SW 1271 (cell line): ENCODE measurements around the gene TLE6.
"Not testable (repeated sequence)": the region's sequence is repeated elsewhere in the genome, so short reads cannot be mapped to it uniquely, and the experiment has no call there.

Experiments
- DNase-seq, 2 experiments: peaks; one replicate each; lab custom pipeline; 2025; lab: John Stamatoyannopoulos, UW

The TLE6 gene

DNA sequence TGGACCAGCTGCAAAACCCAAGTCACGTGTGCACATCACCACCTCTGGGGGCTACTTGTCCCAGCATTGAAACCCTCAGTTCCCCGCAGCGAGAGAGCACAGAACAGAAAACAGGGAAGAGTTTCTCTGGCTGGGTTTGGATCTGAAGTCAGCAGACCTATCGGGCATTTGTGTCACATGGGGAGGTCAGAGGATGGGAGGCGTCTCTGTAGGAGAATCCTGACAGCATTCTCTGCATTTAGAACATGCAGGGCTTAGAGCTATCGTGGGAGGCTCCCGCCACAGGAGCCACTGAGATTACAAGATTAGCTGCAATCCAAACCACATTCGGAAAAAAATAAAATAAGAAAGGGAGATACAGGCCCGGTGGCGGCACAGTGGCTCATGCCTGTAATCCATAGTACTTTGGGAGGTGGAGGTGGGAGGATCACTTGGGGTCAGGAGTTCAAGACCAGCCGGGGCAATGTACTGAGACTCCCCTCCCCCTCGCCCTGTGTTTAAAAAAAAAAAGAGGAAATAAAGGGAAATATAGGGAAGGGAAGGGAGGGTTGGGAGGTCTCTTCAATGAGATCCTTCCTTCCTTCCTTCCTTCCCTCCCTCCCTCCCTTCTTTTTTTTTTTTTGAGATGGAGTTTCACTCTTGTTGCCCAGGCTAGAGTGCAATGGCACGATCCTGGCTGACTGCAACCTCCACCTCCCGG, 2.9 kb upstream of the TLE6 start:
- DNase-seq, result no peak

DNA sequence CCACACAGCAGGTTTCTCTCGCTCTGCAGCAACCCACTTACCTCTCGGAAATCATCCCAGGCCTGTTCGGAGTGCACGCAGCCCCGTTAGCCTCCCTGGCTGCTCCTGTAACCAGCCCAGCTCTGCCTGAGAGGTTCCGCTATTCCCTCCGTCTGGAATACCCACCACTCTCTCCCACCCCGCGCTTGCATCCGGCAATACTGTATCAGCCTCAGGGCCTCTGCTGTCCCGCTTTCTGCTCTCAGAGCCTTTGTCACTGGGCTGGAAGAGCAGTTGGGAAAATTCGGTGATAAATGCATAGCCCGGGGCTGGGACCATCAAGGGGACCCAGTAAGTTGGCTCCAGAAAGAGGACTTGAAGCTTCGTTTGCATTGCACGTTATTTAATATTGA, 759 bp upstream of the TLE6 start:
- DNase-seq, result no peak

DNA sequence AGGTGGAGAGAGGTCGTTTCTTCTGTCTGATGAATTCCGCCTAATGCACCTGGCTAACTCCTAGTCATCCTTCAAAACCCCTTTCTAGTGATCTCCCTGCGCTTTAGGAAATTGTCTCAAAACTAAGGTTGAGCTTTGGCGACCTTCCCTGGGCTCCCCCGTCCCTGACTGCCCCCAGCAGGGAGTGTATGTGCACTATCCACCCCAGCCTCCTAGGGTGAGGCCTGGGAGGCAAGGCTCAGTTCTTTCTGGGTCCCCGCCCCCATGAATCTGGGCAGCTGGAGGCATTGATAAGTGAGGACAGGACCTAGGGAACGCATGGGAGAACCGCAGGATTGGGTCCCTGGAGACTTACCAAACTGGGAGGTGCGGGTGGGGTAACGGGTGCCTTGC, 378 bp downstream of the TLE6 start:
- DNase-seq, result no peak

DNA sequence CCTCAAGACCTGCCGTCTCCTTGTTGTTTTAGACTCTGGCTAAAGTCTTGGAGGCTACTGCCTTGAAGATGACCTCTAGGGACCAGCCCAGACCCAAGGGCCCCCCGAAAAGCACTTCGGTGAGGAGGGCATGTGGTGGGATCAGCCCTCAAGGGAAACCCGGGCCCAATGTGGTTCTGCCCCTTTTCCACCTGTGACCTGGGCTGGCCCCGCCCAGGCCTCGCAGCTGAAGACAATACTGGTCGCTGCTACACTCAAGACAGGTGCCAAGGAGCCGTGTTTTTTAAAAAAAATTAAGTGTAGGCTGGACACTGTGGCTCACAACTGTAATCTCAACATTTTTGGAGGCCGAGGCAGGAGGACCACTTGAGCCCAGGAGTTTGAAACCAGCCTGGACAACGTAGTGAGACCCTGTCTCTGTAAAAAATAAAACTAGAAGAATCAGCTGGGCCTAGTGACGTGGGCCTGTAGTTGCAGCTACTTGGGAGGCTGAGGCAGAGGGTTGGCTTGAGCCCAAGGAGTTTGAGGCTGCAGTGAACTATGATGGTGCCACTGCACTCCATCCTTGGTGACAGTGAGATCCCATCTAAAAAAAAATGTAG, 903 bp downstream of the TLE6 start:
- no peak for DNase-seq

DNA sequence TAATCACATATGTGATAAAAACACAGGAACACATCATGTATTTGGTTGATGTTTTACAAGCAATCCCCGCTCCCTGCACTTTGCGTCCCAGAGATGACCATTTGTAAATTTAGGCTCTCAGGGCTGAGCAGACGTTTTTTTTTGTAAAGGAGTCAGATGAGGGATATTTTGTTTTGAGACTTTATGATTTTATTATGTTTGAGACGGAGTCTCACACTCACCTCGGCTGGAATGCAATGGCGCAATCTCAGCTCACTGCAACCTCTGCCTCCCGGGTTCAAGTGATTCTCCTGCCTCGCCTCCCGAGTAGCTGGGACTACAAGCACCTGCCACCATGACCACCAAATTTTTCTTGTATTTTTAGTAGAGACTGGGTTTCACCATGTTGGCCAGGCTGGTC, 1.4 kb downstream of the TLE6 start:
- no peak for DNase-seq

DNA sequence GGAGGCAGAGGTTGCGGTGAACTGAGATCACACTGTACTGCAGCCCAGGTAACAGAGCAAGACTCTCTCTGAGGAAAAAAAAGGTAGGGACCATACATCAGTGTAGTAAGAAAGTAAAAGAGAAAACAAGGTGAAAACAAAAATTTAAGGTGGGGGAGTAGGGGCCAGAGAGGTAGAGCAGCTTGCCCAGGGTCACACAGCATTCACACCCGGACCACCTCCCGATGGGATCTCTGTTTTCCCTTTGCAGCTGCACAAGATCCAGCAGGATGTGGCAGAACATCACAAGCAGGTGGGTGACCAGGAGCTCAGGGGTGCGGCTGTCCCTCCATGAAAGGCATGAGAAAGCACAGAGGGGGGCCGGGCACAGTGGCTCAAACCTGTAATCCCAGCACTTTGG, 4.5 kb downstream of the TLE6 start:
- DNase-seq, result no peak

DNA sequence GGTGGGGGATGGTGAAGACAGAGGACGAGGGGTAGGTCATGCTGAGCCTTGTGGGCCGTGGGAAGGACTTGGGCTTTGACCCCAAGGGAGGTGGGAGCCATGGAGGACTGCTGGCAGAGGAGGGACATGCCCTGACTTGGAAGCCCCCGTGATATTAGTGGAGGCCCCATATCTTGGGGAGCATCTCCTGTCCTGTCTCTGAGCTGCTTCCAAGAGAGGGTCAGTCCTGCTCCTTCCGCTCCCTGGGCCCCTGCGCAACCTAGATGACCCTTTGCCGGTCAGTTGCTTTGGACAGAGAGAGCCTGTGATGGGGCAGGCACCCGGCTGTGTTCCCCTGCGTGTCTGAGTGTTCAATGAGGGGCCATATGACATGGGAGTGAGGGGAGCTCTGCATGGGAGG, 5.2 kb downstream of the TLE6 start:
- DNase-seq, result no peak

DNA sequence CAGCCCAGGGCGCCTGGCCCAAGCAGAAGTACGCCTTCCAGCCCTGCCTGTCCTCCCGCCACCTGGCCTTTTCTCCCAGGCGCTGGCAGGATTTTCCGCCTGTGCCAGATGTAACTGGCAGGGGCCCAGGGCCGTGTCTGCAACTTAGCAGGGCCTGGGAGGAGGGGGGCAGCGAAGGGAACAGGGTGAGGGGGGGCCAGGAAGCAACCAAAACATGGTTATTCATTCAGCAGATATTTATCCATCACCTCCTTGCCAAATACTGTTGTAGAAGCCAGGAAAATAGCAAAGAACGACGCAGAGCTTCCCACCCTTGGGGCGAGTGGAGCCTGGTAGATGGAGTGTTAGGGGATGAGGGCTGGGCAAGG, 5.6 kb downstream of the TLE6 start:
- no peak for DNase-seq

DNA sequence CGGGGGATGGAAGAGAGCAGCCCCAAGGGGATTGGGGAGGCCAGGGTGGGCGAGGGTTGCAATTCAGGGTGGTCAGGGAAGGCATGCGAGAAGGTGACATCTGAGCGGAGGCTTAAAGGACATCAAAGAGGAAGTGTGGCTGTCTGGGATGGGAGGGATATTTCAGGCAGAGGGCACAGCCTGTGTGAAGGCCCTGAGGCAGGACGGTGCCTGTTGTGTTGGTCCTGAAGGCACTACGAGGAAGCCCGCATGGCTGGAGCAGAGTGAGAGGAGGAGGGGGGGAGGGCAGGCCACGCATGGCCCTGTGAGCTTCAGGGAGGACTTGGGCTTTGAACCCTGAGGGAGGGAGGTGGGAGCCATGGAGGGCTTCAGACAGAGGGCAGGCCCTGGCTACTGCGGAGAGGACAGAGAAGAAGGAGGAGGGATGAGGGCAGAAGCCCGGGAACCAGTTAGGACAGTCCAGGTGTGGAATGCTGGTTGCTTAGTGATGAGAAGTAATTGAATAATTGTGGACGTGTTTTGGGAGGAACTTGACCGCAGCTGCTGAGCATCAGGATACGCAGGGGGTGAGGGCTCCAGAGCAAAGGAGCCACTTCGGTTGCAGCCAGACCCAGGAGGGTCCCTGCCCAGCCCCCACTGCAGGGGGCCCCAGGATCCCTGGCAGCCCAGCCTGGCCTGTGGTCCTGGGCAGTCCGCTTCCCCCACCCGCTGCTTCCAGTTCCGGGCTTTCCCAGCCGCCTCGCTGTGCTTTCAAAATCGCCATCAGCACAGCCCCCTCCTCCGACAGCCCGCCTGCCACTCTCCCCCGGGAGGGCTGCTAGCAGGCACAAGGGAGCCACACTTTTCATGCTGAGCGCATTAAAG, 6.2 kb downstream of the TLE6 start:
- DNase-seq, result no peak

DNA sequence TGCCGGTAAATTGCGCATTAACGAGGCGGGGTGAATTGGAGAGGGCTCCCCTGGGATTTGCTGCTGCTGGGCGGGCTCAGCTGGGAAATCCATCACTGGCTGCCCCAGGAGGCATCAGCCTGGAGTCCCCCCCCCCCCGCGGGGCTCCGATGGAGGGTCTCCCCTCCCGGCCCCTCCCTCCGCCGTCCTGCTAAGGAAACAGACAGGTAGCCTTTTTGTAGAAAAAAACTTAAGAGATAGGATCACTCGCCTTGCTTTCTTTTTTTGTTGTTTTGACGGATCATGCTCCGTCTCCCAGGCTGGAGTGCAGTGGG, 6.8 kb downstream of the TLE6 start:
- DNase-seq, result no peak

DNA sequence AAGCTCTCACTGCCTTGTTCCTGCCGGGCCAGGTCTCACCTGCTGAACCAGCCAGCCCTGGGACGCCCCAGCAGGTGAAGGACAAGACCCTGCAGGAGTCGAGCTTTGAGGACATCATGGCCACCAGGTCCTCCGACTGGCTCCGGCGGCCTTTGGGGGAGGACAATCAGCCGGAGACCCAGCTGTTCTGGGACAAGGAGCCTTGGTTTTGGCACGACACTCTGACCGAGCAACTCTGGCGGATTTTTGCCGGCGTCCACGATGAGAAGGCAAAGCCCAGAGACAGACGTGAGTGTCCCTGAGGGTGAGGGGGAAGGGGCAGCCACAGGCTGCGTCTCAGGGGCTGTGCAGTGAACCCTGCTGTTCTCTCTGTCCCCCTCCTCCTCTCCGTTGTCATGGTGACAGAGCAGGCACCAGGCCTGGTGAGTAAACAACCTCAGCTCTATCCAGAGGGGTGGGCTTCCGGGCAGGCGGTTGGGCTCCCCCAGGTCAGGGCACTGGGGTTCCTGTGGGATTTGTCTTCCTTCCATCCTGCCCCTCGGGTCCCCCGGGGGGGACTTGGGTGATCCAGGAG, 9.7 kb downstream of the TLE6 start:
- DNase-seq, result no peak

DNA sequence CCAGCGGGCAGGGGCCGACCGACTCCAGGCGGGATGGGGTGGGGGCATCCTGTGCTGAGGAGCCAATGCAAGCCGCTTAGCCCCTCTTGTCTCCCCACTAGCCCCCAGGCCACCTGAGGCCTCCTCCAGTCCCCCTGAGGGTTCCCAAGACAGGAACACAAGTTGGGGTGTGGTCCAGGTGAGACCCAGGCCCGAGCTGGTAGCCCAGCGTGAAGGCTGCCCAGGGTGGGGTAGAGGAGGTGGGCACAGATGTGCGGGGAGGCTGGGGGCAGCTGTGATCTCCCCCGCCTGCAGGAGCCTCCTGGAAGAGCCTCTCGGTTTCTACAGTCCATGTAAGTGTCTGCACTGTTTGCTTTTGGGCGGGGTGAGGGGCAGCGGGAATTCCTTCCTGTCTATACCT, 10.4 kb downstream of the TLE6 start:
- no peak for DNase-seq

DNA sequence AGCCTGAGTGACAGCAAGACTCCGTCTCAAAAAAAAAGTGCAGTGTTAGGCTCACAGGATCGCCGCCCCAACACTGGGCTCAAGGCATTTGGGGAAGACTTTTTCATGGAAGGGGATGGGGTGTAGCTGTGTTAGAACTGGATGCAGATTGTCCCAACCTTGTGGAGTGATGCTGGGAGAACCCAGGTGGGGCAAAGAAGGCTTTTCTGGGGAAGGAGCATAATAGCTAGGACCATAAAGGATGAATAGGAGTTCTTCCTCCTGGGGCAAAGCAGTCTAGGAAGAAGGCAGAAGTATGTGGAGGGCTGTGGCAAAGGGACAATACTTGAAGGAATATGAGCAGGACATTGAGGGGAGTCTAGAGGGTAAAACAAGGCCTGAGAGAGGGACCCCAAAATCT, 11.2 kb downstream of the TLE6 start:
- no peak for DNase-seq

DNA sequence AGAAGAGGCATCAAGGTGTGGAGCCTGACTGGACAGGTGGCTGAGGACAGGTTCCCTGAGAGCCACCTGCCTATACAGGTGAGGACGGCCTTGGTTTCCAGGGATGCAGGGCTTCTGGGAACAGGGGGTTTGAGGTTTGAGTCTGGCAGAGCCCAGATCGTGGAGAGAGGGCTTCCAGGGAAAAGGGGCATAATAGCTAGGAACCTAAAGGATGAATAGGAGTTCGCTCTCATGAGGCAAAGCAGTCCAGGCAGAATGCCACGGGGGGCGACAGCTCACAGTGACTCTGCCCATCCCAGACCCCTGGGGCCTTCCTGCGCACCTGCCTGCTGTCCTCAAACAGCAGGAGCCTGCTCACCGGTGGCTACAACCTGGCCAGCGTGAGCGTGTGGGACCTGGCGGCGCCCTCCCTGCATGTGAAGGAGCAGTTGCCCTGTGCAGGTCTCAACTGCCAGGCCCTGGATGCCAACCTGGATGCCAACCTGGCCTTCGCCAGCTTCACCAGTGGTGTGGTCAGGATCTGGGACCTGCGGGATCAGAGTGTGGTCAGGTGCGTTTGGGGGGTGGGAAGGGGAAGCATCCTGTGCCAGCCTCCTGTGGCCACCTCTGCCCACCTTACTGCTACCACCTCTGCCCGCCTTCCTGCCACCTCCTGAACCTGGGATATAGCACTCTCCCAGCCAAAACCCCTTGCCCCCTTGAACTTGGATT, 12.0 kb downstream of the TLE6 start:
- no peak for DNase-seq

DNA sequence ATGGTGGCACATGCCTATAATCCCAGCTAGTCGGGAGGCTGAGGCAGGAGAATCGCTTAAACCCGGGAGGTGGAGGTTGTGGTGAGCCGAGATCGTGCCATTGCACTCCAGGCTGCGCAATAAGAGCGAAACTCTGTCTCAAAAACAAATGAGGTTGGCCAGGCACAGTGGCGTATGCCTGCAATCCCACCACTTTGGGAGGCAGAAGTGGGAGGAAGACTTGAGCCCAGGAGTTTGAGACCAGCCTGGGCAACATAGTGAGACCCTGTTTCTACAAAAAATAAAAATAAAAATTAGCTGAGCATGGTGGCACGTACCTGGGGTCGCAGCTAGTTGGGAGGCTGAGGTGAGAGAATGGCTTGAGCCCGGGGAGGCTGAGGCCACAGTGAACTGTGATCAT, 15.0 kb downstream of the TLE6 start:
- DNase-seq, result not testable (repeated sequence)

DNA sequence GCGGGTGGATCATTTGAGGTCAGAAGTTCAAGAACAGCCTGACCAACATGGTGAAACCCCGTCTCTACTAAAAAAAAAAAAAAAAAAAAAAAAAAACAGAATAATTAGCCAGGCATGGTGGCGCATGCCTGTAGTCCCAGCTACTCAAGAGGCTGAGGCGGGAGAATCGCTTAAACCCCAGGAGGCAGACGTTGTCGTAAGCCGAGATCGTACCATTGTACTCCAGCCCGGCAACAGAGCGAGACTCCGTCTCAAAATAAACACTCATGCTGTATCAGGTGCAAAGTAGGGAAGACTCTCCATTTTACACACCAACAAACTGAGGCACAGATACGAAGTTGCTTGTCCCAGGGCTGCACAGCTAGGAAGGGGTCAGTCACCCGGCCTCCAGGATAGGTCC, 15.6 kb downstream of the TLE6 start:
- DNase-seq, result no peak

DNA sequence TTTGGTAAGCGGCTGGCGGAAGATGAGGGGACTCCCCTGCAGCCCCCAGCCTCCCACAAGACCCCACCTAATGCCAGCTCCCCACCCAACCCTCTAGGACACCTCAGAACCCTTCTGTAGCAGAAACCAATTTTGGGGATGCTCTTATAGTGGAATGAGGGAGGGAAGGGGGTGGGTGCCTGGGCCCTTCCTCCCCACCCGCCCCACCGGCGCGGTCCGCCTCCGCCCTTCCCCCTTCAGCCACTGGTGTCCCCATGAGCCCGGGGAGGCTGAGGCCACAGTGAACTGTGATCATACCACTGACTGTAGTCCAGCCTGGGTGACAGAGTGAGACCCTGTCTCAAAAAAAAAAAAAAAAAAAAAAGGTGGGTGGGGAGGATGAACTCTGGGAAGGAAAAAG, 16.2 kb downstream of the TLE6 start:
- no peak for DNase-seq

DNA sequence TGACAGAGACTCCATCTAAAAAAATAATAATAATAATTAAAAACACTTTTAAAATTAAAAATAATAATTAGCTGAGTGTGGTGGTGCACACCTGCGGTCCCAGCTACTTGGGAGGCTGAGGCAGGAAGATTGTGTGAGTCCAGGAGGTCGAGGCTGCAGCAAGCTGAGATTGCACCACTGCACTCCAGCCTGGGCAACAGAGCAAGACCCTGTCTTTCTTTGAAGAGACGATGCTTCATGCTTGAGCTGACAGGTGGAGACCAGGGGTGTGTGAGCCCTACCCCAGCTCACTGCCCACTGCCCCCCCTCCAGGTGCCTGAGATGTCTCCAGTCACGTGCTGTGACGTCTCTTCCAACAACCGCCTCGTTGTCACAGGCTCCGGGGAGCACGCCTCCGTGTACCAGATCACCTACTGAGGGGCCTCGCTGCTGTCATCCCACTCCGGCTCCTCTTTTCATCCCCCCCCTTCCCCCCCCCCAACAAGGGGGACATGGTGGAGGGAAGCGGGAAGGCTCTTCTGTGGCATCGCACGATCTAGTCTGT, 17.3 kb downstream of the TLE6 start:
- no peak for DNase-seq

DNA sequence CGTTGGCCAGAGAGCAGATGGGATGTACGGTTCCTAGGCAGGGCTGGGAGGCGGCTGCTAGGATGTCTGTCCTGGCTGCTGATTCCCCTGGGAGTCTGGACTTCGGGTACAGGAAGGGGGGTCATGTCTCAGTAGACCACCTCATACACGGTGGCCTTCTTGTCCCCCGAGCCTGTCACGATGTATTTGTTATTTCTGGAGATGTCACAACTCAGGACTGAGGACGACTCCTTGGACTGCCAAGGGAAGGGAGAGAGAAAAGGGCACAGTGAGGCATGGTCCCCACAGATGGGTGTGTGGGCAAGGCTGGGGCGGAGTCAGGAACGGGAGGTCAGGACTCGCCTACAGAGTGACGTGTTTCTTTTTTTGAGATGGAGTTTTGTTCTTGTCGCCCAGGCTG, 20.4 kb downstream of the TLE6 start:
- no peak for DNase-seq

DNA sequence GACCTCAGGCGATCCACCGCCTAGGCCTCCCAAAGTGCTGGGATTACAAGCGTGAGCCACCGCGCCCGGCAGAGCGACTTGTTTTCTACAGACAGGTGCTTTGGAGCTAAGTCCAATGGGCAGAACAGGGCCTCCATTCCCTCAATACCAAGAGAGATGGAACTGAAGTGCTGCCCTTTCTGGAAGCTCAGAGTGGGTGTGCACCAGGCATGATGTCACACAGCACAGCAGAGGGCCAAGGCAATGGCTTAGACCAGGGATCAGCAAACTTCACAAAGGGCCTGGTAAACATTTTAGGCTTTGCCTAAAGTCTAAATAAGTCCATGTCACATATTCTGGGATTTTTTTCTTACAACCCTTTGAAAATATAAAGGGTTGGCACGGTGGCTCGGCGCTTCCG, 21.3 kb downstream of the TLE6 start:
- DNase-seq, result no peak

DNA sequence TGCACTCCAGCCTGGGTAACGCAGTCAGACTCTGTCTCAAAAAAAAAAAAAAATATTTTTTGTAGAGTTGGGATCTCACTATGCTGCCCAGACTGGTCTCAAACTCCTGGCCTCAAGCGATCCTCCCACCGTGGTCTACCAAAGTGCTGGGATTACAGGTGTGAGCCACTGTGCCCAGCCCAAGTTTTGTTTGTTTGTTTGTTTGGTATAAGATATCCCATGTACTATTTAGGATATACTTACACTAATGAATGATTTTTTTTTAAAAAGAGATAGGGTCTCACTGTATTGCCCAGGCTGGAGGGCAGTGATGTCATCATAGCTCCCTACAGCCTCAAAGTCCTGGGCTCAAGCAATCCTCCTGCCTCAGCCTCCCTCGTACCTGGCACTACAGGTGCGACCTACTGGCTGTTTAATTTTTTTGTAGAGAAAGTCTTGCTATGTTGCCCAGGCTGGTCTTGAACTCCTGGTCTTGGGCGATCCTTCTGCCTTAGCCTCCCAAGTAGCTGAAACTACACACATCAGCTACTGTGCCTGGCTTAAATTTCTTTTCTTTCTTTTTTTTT, 24.0 kb downstream of the TLE6 start:
- no peak for DNase-seq

DNA sequence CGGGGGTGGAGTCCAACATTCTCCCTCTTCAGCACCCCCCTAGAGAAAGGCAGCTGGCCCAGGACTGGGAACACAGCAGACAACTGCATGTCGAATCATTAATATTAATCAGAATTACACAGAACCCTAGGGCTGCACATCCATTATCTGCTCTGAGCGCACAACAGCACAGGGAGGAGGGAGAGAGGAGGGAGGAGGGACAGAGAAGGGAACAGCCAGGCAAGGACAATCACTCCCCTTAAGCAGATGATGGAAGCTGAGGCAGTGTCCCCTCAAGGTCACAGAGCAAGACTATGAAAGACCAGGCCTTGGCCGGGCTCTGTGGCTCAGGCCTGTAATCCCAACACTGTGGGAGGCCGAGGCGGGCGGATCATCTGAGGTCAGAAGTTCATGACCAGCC, 25.7 kb downstream of the TLE6 start:
- DNase-seq, result no peak
